Activated naive CD8-positive, alpha-beta T cell (primary cell): Measurements from ENCODE around the gene ATP8B3.
A peak's percentile ranks its signal among the peaks of the same experiment; 100 is the strongest.

Source experiments
- H3K27ac Mint-ChIP-seq: one replicate; pipeline ENCODE4 v1.8.0; 2021; ENCODE audit warnings: mixed read lengths
- H3K27me3 Mint-ChIP-seq: one replicate; pipeline ENCODE4 v1.8.0; 2021; ENCODE audit warnings: mixed read lengths
- H3K36me3 Mint-ChIP-seq: one replicate; pipeline ENCODE4 v1.8.0; 2021; ENCODE audit warnings: mixed read lengths
- H3K4me1 Mint-ChIP-seq: one replicate; pipeline ENCODE4 v1.8.0; 2021; ENCODE audit warnings: low read depth, mixed read lengths
- H3K4me3 Mint-ChIP-seq: one replicate; pipeline ENCODE4 v1.8.0; 2021; ENCODE audit warnings: mild to moderate bottlenecking, mixed read lengths
- H3K9me3 Mint-ChIP-seq: one replicate; pipeline ENCODE4 v1.8.0; 2021; ENCODE audit warnings: low read depth, mixed read lengths

ATP8B3 gene

GRCh38 chr19:1816530-1817298 is 4.6 kb upstream of the ATP8B3 start:
- Mint-ChIP-seq H3K4me3 (no peak overlapping the region), H3K27ac (no peak overlapping the region), H3K4me1 (peaks cover 8% of the 10 kb centered on the region), H3K9me3 (no peaks in the 10 kb centered on the region), H3K27me3 (no peaks in the 10 kb centered on the region), H3K36me3 (no peaks in the 10 kb centered on the region)

- Mint-ChIP-seq H3K9me3 (no peaks in the 10 kb centered on the region), H3K4me1 (peaks cover 12% of the 10 kb centered on the region), H3K27me3 (no peaks in the 10 kb centered on the region), H3K27ac (no peak overlapping the region), H3K36me3 (no peaks in the 10 kb centered on the region), H3K4me3 (no peak overlapping the region)
Measured at GRCh38 chr19:1815605-1816529, 3.8 kb upstream of the ATP8B3 start.

- Mint-ChIP-seq H3K27ac (no peak overlapping the region), H3K36me3 (no peaks in the 10 kb centered on the region), H3K27me3 (no peaks in the 10 kb centered on the region), H3K4me1 (peaks cover 14% of the 10 kb centered on the region), H3K4me3 (no peak overlapping the region), H3K9me3 (no peaks in the 10 kb centered on the region)
Measured at GRCh38 chr19:1814833-1815604, 2.9 kb upstream of the ATP8B3 start.

GRCh38 chr19:1814391-1814790 is 2.3 kb upstream of the ATP8B3 start:
- H3K9me3 Mint-ChIP-seq = no peaks in the 10 kb centered on the region
- peaks cover 14% of the 10 kb centered on the region for H3K4me1 Mint-ChIP-seq
- no peak overlapping the region for H3K27ac Mint-ChIP-seq
- no peaks in the 10 kb centered on the region for H3K27me3 Mint-ChIP-seq
- no peak overlapping the region for H3K4me3 Mint-ChIP-seq
- H3K36me3 Mint-ChIP-seq = no peaks in the 10 kb centered on the region

- no peaks in the 10 kb centered on the region for H3K9me3 Mint-ChIP-seq
- peak overlapping the region; percentile 90 for H3K4me3 Mint-ChIP-seq
- no peaks in the 10 kb centered on the region for H3K27me3 Mint-ChIP-seq
- H3K27ac Mint-ChIP-seq = peak overlapping the region; percentile 70
- no peaks in the 10 kb centered on the region for H3K36me3 Mint-ChIP-seq
- H3K4me1 Mint-ChIP-seq = peaks cover 14% of the 10 kb centered on the region
Measured at GRCh38 chr19:1813192-1814182, 1.4 kb upstream of the ATP8B3 start.

GRCh38 chr19:1812426-1813191 is 533 bp upstream of the ATP8B3 start:
- Mint-ChIP-seq H3K27me3 (no peaks in the 10 kb centered on the region), H3K4me1 (peaks cover 14% of the 10 kb centered on the region), H3K36me3 (no peaks in the 10 kb centered on the region), H3K4me3 (peak overlapping the region; percentile 90), H3K27ac (peak overlapping the region; percentile 70), H3K9me3 (no peaks in the 10 kb centered on the region)

GRCh38 chr19:1811472-1811894 is 593 bp downstream of the ATP8B3 start:
- Mint-ChIP-seq H3K4me3 (peak overlapping the region; percentile 70), H3K36me3 (no peaks in the 10 kb centered on the region), H3K4me1 (peaks cover 14% of the 10 kb centered on the region), H3K27me3 (no peaks in the 10 kb centered on the region), H3K27ac (no peak overlapping the region), H3K9me3 (no peaks in the 10 kb centered on the region)

- no peaks in the 10 kb centered on the region for H3K27me3 Mint-ChIP-seq
- H3K4me1 Mint-ChIP-seq = peaks cover 14% of the 10 kb centered on the region
- no peaks in the 10 kb centered on the region for H3K36me3 Mint-ChIP-seq
- H3K9me3 Mint-ChIP-seq = no peaks in the 10 kb centered on the region
- no peak overlapping the region for H3K4me3 Mint-ChIP-seq
- no peak overlapping the region for H3K27ac Mint-ChIP-seq
Measured at GRCh38 chr19:1810439-1811160, 1.5 kb downstream of the ATP8B3 start.

GRCh38 chr19:1809678-1810077 is 2.4 kb downstream of the ATP8B3 start:
- Mint-ChIP-seq H3K9me3 (no peaks in the 10 kb centered on the region), H3K4me1 (peaks cover 14% of the 10 kb centered on the region), H3K27ac (no peak overlapping the region), H3K36me3 (no peaks in the 10 kb centered on the region), H3K4me3 (no peak overlapping the region), H3K27me3 (no peaks in the 10 kb centered on the region)

- Mint-ChIP-seq H3K4me3 (no peak overlapping the region), H3K4me1 (peaks cover 14% of the 10 kb centered on the region), H3K36me3 (no peaks in the 10 kb centered on the region), H3K27ac (no peak overlapping the region), H3K27me3 (no peaks in the 10 kb centered on the region), H3K9me3 (no peaks in the 10 kb centered on the region)
Measured at GRCh38 chr19:1808395-1808731, 3.7 kb downstream of the ATP8B3 start.

GRCh38 chr19:1807695-1808394 is 4.2 kb downstream of the ATP8B3 start:
- Mint-ChIP-seq H3K9me3 (no peaks in the 10 kb centered on the region), H3K4me1 (peaks cover 11% of the 10 kb centered on the region), H3K27me3 (no peaks in the 10 kb centered on the region), H3K36me3 (no peaks in the 10 kb centered on the region), H3K27ac (no peak overlapping the region), H3K4me3 (no peak overlapping the region)

GRCh38 chr19:1807030-1807694 is 4.9 kb downstream of the ATP8B3 start:
- Mint-ChIP-seq H3K4me3 (no peak overlapping the region), H3K36me3 (no peaks in the 10 kb centered on the region), H3K27me3 (no peaks in the 10 kb centered on the region), H3K4me1 (peaks cover 6% of the 10 kb centered on the region), H3K27ac (no peak overlapping the region), H3K9me3 (no peaks in the 10 kb centered on the region)
